HepG2 (cell line): ENCODE measurements around the gene PEF1. TPM values are rescaled to one million over a fixed set of nuclear protein-coding genes. Genes with fewer than 3 reads are reported as not detected.

ENCODE experiments used
- CAMTA2 ChIP-seq: sonication (generic); formaldehyde crosslinking; IDR thresholded peaks from 2 replicates; pipeline ENCODE4 v1.4.0; 2020; ENCODE audit warnings: mild to moderate bottlenecking, missing genetic modification reagents, borderline replicate concordance
- ETV6 ChIP-seq: sonication (generic); formaldehyde crosslinking; conservative IDR thresholded peaks from 2 replicates; pipeline ENCODE4 v1.4.0; 2020; ENCODE audit warnings: missing genetic modification reagents
- HMG20A ChIP-seq: IDR thresholded peaks from 2 replicates; pipeline ENCODE4 v1.6.1; 2016; ENCODE audit warnings: borderline replicate concordance
- HNF4G ChIP-seq, 2 experiments: sonication (generic) in 1 of 2; formaldehyde crosslinking in 1 of 2; IDR thresholded peaks; 2 replicates each; pipeline versions ENCODE4 v1.4.0 to v1.6.1; 2011 to 2020; ENCODE audit warnings: borderline replicate concordance in 2 of 2, low read depth in 2 of 2, mild to moderate bottlenecking in 2 of 2, low read length in 1 of 2, missing genetic modification reagents in 1 of 2, moderate library complexity in 1 of 2
- MED8 ChIP-seq: sonication (generic); formaldehyde crosslinking; IDR thresholded peaks from 2 replicates; pipeline ENCODE4 v1.8.1; 2023; ENCODE audit warnings: mild to moderate bottlenecking, missing genetic modification reagents; ENCODE audit not compliant: insufficient replicate concordance
- MEIS1 ChIP-seq: sonication (generic); formaldehyde crosslinking; IDR thresholded peaks from 2 replicates; pipeline ENCODE4 v1.9.0; 2021; ENCODE audit warnings: mild to moderate bottlenecking, missing genetic modification reagents, moderate library complexity, borderline replicate concordance
- MTF1 ChIP-seq: sonication (generic); formaldehyde crosslinking; IDR thresholded peaks from 2 replicates; pipeline ENCODE4 v1.5.0; 2020; ENCODE audit warnings: missing genetic modification reagents
- NFAT5 ChIP-seq: sonication (generic); formaldehyde crosslinking; IDR thresholded peaks from 2 replicates; pipeline ENCODE4 v1.4.0; 2020; ENCODE audit warnings: missing genetic modification reagents
- YEATS4 ChIP-seq: sonication (generic); formaldehyde crosslinking; IDR thresholded peaks from 2 replicates; pipeline ENCODE4 v1.4.0; 2020; ENCODE audit warnings: missing genetic modification reagents, borderline replicate concordance
- ZBTB10 ChIP-seq: sonication (generic); formaldehyde crosslinking; IDR thresholded peaks from 2 replicates; pipeline ENCODE4 v1.4.0; 2020; ENCODE audit warnings: missing genetic modification reagents, borderline replicate concordance
- ZEB1 ChIP-seq: IDR thresholded peaks from 2 replicates; pipeline ENCODE4 v1.6.1; 2012; ENCODE audit warnings: mild to moderate bottlenecking, low read depth, inconsistent platforms; ENCODE audit not compliant: insufficient replicate concordance
- ZNF121 ChIP-seq: sonication (generic); formaldehyde crosslinking; IDR thresholded peaks from 2 replicates; pipeline ENCODE4 v1.5.0; 2020; ENCODE audit warnings: mild to moderate bottlenecking, missing genetic modification reagents
- ZNF281 ChIP-seq: sonication (generic); formaldehyde crosslinking; IDR thresholded peaks from 2 replicates; pipeline ENCODE4 v1.4.0; 2020; ENCODE audit warnings: missing genetic modification reagents, borderline replicate concordance
- ZNF619 ChIP-seq: sonication (generic); formaldehyde crosslinking; IDR thresholded peaks from 2 replicates; pipeline ENCODE4 v1.4.0; 2020; ENCODE audit warnings: mild to moderate bottlenecking, missing genetic modification reagents
- ZNF691 ChIP-seq: sonication (generic); formaldehyde crosslinking; IDR thresholded peaks from 2 replicates; pipeline ENCODE4 v1.4.0; 2020; ENCODE audit warnings: missing genetic modification reagents, low read depth, mild to moderate bottlenecking, borderline replicate concordance
- ZNF878 ChIP-seq: sonication (generic); formaldehyde crosslinking; IDR thresholded peaks from 2 replicates; pipeline ENCODE4 v1.8.1; 2023; ENCODE audit warnings: mild to moderate bottlenecking, missing genetic modification reagents, moderate library complexity
- polyA plus RNA-seq, 8 experiments: library from polyadenylated mRNA; depleted of rRNA in 3 of 8; stranded (reverse) in 7 of 8; unstranded in 1 of 8; fragments of >200 nt; fragmentation: Illumina TruSeq in 4 of 8; extraction: Trizol in 4 of 8; gene quantifications; 2 replicates each; pipeline versions ENCODE4 v1.2.1 to v1.2.3, GENCODE V29; 2011 to 2016; ENCODE audit warnings: low read depth in 4 of 8, missing spikeins in 1 of 8, mixed read lengths in 1 of 8; ENCODE audit not compliant: insufficient read depth in 1 of 8
- total RNA-seq, 5 experiments: library from RNA; depleted of rRNA; stranded (reverse); fragments of >200 nt; fragmentation: Illumina TruSeq; extraction: Trizol; gene quantifications; 2 replicates each; pipeline ENCODE4 v1.2.3, GENCODE V29; 2016; ENCODE audit warnings: low read depth in 1 of 5

Gene PEF1
- total and polyA plus RNA-seq, 2 of the 13 experiments (the other 11 are each of a cell fraction or from before 2014, with no cell fraction given) = 57.1 to 57.8 TPM

GRCh38 chr1:31587720-31588423 is 56.8 kb downstream of the PEF1 start (continued):
- no peak for TF ChIP-seq ZNF878 (CRISPR knock-in tag)
- no peak for TF ChIP-seq YEATS4
- TF ChIP-seq HNF4G (IDR thresholded peaks at IDR 0.05; ENCODE audit: borderline replicate concordance, low read depth, low read length) = peak; percentile 58
- no peak for TF ChIP-seq HNF4G (CRISPR knock-in tag; IDR thresholded peaks at IDR 0.05; ENCODE audit: borderline replicate concordance, low read depth)
- TF ChIP-seq ETV6 (CRISPR knock-in tag) = no peak
- no peak for TF ChIP-seq HMG20A (CRISPR knock-in tag)
- TF ChIP-seq MED8 = no peak
- no peak for TF ChIP-seq MEIS1
- no peak for TF ChIP-seq NFAT5 (CRISPR knock-in tag)
- no peak for TF ChIP-seq ZNF691
- no peak for TF ChIP-seq ZBTB10 (CRISPR knock-in tag)
- TF ChIP-seq ZNF281 (CRISPR knock-in tag) = peak; percentile 88
- no peak for TF ChIP-seq ZNF619 (CRISPR knock-in tag)
- TF ChIP-seq ZEB1 = no peak
- TF ChIP-seq ZNF121 (CRISPR knock-in tag) = no peak
- TF ChIP-seq CAMTA2 (CRISPR knock-in tag) = no peak
- TF ChIP-seq MTF1 = no peak
